ENCODE measurements around the gene NTRK3. TPM values are rescaled to one million over a fixed set of nuclear protein-coding genes. Genes with fewer than 3 reads are reported as not detected.

The NTRK3 gene
- total RNA-seq, 1 experiment from 2014 or later, result not detected

DNA sequence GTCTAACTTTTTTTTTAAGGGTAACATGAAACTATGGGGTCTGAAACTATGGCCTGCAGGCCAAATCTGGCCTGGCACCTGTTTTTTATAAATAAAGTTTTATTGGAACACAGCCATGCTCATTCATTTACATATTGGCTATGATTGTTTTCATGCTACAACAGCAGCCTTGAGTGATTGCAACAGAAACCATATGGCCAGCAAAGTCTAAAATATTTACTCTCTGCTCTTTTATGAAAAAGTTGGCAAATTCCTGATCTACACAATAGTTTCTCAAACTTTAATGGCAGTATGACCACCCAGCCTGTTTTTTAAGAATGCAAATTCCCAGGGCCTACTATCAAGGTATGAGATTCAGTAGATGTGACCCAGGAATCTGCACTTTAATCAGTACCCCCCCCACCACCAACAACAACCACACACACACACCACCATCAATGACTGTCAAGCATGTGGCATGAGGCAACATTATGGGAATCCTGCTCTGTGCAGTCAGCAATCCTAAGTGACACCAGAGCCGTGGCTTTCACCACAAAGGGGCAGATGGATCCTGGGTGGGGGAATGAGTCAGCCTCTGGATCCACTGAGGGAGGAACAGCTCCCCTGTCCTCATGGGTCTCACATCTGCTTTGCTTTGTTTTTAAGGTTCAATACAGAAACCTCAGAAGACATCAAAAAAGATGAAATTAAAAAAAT lies 142.8 kb downstream of the NTRK3 start:
- Histone ChIP-seq H3K4me3 (ENCODE audit: low read length) (no peak overlapping the region), H3K36me3 (ENCODE audit: low read depth, low read length) (no peaks in the 10 kb centered on the region), H2AFZ (ENCODE audit: low read length) (no peak overlapping the region), H3K27me3 (ENCODE audit: low read length) (no peaks in the 10 kb centered on the region), H3K9me2 (replicated peaks; ENCODE audit: low read length) (no peaks in the 10 kb centered on the region), H3K27ac (ENCODE audit: low read length) (no peak overlapping the region), H3K9ac (ENCODE audit: low read length) (no peak overlapping the region), H4K20me1 (ENCODE audit: low read length) (no peaks in the 10 kb centered on the region), H3F3A (ENCODE audit: low read length, unreplicated experiment) (no peaks in the 10 kb centered on the region), H3K79me2 (ENCODE audit: low read length) (no peaks in the 10 kb centered on the region), H3K9me3 (ENCODE audit: low read length) (no peaks in the 10 kb centered on the region), H3K4me1 (ENCODE audit: insufficient read depth, low read length) (no peaks in the 10 kb centered on the region), H3K4me2 (ENCODE audit: low read length) (no peak overlapping the region)
- POLR2A ChIA-PET (ENCODE audit: unreplicated experiment), result no interaction called here
- ATAC-seq (no peak), DNase-seq (no peak)
- intact Hi-C loops (cut with micrococcal nuclease), result no loop called here
- TF ChIP-seq EZH2phosphoT487 (IDR thresholded peaks at IDR 0.05; ENCODE audit: borderline replicate concordance, low read length) (no peak), EZH2 (IDR thresholded peaks at IDR 0.05; ENCODE audit: low read length, unreplicated experiment) (no peak)
- TF ChIP-seq, protein P1, sequence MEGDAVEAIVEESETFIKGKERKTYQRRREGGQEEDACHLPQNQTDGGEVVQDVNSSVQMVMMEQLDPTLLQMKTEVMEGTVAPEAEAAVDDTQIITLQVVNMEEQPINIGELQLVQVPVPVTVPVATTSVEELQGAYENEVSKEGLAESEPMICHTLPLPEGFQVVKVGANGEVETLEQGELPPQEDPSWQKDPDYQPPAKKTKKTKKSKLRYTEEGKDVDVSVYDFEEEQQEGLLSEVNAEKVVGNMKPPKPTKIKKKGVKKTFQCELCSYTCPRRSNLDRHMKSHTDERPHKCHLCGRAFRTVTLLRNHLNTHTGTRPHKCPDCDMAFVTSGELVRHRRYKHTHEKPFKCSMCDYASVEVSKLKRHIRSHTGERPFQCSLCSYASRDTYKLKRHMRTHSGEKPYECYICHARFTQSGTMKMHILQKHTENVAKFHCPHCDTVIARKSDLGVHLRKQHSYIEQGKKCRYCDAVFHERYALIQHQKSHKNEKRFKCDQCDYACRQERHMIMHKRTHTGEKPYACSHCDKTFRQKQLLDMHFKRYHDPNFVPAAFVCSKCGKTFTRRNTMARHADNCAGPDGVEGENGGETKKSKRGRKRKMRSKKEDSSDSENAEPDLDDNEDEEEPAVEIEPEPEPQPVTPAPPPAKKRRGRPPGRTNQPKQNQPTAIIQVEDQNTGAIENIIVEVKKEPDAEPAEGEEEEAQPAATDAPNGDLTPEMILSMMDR (conservative IDR thresholded peaks at IDR 0.05; ENCODE audit: low read depth, low read length), result no peak
- CTCF ChIA-PET, result no interaction called here
- no TSS peak for BruUV-seq (replicated peaks)

DNA sequence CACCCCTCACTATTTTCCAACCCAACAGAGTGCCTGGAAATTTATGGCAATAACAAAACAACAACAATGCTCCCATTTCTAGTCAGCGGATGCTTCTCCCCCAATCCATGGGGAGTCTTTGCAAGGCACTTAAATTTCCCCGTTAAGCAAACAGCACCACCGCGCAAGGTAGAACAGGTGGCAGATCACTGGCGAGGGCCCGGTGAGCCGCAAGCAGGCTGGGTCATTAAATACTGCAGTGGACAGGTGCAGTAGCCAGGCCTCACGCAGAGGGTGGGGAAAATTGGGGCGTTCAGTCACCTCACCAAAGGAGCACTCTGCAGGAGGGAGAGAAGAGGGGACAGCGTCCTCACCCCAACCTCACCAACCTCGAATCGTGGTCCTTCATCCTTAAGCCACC lies 147.5 kb downstream of the NTRK3 start:
- Histone ChIP-seq H3K4me1 (ENCODE audit: insufficient read depth, low read length) (no peaks in the 10 kb centered on the region), H2AFZ (ENCODE audit: low read length) (no peak overlapping the region), H3K36me3 (ENCODE audit: low read depth, low read length) (no peaks in the 10 kb centered on the region), H3K9ac (ENCODE audit: low read length) (no peak overlapping the region), H3K9me3 (ENCODE audit: low read length) (no peaks in the 10 kb centered on the region), H3K79me2 (ENCODE audit: low read length) (no peaks in the 10 kb centered on the region), H3K9me2 (replicated peaks; ENCODE audit: low read length) (no peaks in the 10 kb centered on the region), H3K27me3 (ENCODE audit: low read length) (no peaks in the 10 kb centered on the region), H3K4me2 (ENCODE audit: low read length) (no peak overlapping the region), H3K27ac (ENCODE audit: low read length) (no peak overlapping the region), H3K4me3 (ENCODE audit: low read length) (no peak overlapping the region), H3F3A (ENCODE audit: low read length, unreplicated experiment) (no peaks in the 10 kb centered on the region), H4K20me1 (ENCODE audit: low read length) (no peaks in the 10 kb centered on the region)
- POLR2A ChIA-PET (ENCODE audit: unreplicated experiment), result no interaction called here
- TF ChIP-seq, protein P1 (conservative IDR thresholded peaks at IDR 0.05; ENCODE audit: low read depth, low read length), result no peak
- TF ChIP-seq EZH2phosphoT487 (IDR thresholded peaks at IDR 0.05; ENCODE audit: borderline replicate concordance, low read length), result no peak
- DNase-seq (no peak), ATAC-seq (no peak)
- CTCF ChIA-PET, result no interaction called here
- intact Hi-C loops (cut with micrococcal nuclease), result no loop called here
- BruUV-seq (replicated peaks), result no TSS peak

GRCh38 chr15:88108477-88108876 lies 148.1 kb downstream of the NTRK3 start:
- no TSS peak for BruUV-seq (replicated peaks)
- Histone ChIP-seq H4K20me1 (ENCODE audit: low read length) (no peaks in the 10 kb centered on the region), H3F3A (ENCODE audit: low read length, unreplicated experiment) (no peaks in the 10 kb centered on the region), H3K4me1 (ENCODE audit: insufficient read depth, low read length) (no peaks in the 10 kb centered on the region), H3K36me3 (ENCODE audit: low read depth, low read length) (no peaks in the 10 kb centered on the region), H3K9me3 (ENCODE audit: low read length) (no peaks in the 10 kb centered on the region), H3K27me3 (ENCODE audit: low read length) (no peaks in the 10 kb centered on the region), H2AFZ (ENCODE audit: low read length) (no peak overlapping the region), H3K4me2 (ENCODE audit: low read length) (no peak overlapping the region), H3K9me2 (replicated peaks; ENCODE audit: low read length) (no peaks in the 10 kb centered on the region), H3K79me2 (ENCODE audit: low read length) (no peaks in the 10 kb centered on the region), H3K27ac (ENCODE audit: low read length) (no peak overlapping the region), H3K4me3 (ENCODE audit: low read length) (no peak overlapping the region), H3K9ac (ENCODE audit: low read length) (no peak overlapping the region)
- TF ChIP-seq, protein P1 (conservative IDR thresholded peaks at IDR 0.05; ENCODE audit: low read depth, low read length), result no peak
- no peak for TF ChIP-seq EZH2 (IDR thresholded peaks at IDR 0.05; ENCODE audit: low read length, unreplicated experiment)
- TF ChIP-seq EZH2phosphoT487 (IDR thresholded peaks at IDR 0.05; ENCODE audit: borderline replicate concordance, low read length), result no peak
- POLR2A ChIA-PET (ENCODE audit: unreplicated experiment), result no interaction called here
- DNase-seq, result no peak
- intact Hi-C loops (cut with micrococcal nuclease), result no loop called here
- CTCF ChIA-PET, result no interaction called here
- no peak for ATAC-seq

Data from PC-3 (cell line).